GM18868 (cell line): Measurements from ENCODE around the gene KLHL20.
A peak's percentile ranks its signal among the peaks of the same experiment; 100 is the strongest.
"Not testable (repeated sequence)": the region's sequence is repeated elsewhere in the genome, so short reads cannot be mapped to it uniquely, and the experiment has no call there.

Experiments
- ATAC-seq: cut with Tn5 transposase; IDR thresholded peaks from one replicate; pipeline ENCODE4 v1.9.1; 2021; ENCODE audit warnings: mild to moderate bottlenecking, moderate library complexity; ENCODE audit not compliant: unreplicated experiment

Gene KLHL20

DNA sequence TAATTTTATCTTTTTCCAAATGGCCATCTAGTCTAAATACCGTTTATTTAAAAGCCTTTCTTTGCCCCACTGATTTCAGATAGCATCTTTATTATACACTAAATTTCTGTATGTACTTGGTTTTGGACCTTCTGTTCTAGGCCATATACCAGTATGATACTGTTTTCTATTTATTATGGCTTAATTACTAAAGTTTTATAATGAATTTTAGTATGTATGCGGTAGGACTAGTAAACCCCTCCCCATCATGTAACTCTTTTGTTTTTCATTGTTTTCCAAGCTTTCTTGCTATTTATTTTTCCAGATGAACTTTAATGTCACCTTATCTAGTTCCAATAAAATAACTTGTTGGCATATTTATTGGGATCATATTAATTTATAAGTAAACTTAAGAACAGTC lies 29.9 kb downstream of the KLHL20 start:
- no peak for ATAC-seq

DNA sequence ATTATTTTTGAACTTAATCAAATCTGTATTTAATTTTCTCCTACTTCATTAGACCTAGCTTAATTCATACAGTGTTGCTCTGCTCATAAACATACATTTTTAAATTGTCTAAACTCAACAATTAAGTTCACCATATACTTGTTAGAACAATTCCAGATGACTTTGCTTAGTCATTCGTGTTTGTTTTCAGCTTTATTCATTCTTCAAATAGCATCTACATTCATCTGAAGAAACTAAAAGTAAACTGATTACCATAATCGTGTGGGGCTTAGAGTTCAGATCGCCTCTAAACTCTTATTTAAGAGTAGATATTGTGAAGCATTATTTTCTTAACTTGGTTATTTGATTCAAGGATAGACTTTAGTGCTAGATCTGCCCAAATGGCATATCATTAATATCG lies 34.4 kb downstream of the KLHL20 start:
- ATAC-seq: no peak

DNA sequence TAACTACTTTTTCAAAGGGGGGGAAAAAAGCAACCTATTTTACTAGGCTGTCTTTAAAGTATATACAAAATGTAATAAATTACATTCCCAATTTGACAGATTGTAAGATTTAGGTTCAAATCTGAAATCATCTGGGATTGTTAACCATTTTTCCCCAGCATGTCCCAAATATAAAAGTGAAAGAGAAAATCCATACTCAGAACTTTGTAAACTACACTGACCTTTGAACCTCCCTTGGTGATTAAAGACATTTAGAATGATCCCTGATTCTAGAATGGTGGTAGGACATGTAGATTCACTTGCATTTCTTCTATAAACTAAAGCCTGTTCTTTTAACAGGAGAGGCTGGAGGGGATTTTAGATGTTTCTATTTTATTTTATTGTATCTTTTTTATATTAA lies 39.0 kb downstream of the KLHL20 start:
- no peak for ATAC-seq

DNA sequence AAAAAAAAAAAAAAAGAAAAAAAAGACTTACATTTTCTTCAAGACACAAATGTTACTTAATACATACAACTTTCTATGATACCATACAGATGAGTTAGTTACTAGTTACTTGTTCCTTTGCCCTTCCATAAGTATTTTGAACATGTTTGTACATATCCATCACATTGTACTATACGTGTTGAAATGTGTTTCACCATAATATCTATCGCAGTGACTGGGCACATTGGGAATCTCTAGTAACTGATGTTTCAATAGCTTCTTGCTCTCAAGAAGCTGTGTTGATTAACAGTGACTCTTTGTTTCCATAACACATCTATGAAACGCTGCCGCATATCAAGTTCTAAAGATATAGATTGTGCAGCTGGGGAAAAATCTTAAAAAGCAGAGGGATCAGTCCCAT lies 42.9 kb downstream of the KLHL20 start:
- no peak for ATAC-seq

DNA sequence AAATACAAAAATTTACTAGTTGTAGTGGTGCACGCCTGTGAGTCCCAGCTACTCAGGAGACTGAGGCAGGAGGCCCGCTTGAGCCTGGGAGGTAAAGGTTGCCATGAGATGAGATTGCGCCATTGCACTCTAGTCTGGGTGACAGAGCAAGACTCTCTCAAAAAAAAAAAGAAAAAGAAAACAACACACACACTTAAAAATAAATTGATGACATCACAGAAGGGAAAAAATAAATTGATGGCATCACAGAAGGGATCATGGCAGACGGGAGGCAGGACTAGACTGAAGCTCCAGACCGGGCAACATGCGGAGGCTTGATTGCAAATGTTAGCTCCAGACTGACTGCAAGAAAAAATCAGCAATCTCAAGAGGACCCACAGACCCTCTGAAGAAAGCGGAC lies 43.3 kb downstream of the KLHL20 start:
- no peak for ATAC-seq

DNA sequence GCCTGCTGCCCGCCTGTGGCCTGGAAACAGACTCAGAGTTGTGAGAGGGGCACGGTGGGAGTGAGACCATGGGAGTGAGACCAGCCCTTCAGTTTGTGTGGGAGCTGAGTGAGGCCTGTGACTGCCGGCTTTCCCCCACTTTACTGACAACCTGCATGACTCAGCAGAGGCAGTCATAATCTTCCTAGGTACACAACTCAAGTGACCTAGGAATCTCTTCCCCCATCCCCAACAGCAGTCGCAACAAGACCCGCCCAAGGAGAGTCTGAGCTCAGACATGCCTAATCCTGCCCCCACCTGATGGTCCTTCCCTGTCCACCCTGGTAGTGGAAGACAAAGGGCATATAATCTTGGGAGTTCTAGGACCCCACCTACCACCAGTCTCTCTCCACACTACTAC lies 44.2 kb downstream of the KLHL20 start:
- no peak for ATAC-seq

DNA sequence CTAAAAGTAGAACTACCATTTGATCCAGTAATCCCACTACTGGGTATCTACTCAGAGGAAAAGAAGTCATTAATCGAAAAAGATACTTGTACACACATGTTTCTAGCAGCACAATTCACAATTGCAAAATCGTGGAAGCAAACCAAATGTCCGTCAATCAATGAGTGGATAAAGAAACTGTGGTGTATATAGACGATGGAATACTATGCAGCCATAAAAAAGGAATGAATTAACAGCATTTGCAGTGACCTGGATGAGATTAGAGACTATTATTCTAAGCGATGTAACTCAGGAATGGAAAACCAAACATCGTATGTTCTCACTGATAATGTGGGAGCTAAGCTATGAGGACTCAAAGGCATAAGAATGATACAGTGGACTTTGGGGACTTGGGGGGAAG lies 49.5 kb downstream of the KLHL20 start:
- ATAC-seq: not testable (repeated sequence)

DNA sequence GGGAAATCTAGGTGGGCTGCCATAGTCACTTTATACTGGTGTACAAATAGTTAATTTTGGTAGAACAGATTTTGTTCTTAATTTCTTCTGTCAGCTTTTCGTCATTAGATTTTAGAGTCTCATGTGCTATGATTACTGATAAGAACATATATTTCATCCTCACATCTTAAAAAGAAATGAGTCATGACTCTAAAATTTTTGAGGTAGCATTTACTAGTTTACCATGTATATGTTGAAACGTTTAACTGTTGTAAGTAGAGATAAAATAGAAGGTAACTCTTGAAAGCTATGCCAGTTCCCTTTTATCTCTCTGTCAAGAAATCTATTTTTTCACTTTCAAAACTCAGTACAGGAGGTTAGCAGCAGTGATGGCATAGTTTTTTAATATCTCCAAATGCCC lies 53.4 kb downstream of the KLHL20 start:
- no peak for ATAC-seq

DNA sequence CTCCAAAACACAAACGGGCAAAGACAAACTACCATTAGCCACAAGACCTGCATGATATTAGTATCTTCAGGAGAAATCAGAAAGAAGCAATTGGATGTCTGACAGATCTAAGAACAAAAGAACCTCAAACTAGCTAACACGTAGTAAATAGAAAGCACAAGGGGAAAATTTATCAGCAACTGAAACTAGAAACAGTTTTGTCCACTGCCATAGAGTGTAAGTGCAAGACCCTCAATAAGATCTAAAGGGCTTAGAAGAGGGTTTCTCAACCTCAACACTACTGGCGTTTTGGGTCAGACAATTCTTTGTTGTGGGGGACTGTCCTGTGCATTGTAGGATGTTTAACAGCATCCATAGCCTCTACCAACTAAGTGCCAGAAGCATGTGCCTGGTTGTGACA lies 54.0 kb downstream of the KLHL20 start:
- no peak for ATAC-seq

DNA sequence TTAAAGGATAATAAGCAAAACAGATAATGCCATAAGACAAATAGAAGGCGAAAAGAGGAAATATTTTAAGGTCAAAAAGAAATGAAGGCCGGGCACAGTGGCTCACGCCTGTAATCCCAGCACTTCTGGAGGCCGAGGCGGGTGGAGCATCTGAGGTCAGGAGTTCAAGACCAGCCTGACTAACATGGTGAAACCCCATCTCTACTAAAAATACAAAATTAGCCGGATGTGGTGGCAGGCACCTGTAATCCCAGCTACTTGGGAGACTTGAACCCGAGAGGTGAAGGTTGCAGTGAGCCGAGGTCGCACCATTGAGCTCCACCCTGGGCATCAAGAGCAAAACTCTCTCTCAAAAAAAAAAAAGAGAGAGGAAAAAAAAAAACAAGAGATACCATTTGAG lies 55.5 kb downstream of the KLHL20 start:
- ATAC-seq: not testable (repeated sequence)

DNA sequence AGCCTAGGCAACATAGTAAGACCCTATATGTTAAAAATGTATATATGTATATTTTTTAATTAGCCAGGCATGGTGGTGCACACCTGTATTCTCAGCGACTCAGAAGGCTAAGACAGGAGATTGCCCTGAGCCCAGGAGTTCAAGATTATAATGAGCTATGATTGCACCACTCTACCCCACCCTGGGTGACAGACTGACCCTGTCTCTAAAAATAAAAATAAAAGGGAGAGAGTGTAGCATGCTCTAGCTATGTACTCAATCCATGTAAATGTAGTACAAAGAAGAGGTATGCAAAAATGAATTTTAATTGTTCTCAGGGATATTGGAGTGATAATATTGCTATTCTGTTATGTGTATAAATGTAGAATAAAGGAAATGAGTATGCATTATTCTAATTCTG lies 56.8 kb downstream of the KLHL20 start:
- no peak for ATAC-seq

DNA sequence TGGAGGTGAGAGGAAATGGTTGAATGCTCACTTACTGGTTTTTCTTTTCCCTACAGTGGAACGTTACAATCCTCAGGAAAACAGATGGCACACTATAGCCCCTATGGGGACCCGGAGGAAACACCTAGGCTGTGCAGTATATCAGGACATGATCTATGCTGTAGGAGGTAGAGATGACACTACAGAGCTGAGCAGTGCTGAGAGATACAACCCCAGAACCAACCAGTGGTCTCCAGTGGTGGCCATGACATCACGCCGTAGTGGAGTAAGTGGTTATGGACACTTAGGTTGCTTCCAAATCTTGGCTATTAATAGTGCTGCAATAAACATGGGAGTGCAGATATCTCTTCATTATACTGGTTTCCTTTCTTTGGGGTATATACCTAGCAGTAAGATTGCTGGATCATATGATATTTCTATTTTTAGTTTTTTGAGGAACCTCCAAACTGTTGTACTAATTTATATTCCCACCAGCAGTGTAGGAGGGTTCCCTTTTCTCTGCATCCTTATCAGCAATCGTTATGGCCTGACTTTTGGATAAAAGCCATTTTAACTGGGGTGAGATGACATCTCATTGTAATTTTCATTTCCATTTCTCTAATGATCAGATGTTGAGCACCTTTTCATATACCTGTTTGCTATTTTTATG lies 60.9 kb downstream of the KLHL20 start:
- ATAC-seq: no peak

DNA sequence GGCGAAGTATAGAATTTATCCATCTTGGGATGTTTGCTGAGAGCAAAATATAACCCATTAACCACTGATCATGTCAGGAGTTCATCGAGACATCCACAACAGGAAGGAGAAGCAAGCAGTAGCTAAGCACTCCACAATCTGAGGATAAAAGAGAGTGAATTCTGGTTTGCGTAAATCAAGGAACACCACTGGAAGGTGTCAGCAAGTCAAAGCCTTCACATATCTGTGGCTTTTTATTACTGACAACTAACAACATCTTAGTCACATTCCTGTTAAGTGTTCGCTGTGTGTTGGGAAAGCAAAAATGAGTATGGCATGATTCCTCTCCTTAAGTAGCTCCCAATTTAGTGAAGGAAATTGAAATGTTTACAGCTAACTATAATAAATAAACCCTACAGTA lies 65.2 kb downstream of the KLHL20 start:
- no peak for ATAC-seq

DNA sequence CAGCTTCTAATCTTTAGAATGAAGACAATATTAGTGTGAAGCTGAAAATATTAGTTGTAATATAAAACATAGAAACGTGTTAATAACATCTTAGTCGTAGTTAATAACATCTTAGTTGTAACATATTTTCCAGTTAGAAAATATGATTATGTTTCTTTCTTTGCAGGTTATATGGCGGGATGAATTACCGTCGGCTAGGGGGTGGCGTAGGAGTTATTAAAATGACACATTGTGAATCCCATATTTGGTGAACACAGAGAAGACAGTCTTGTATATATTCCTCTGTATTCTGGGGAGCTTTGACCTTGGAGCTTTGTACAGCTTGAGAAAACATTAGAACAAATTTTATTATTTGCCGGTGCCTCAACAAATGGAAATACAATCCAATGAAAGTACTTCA lies 70.2 kb downstream of the KLHL20 start:
- ATAC-seq: no peak

DNA sequence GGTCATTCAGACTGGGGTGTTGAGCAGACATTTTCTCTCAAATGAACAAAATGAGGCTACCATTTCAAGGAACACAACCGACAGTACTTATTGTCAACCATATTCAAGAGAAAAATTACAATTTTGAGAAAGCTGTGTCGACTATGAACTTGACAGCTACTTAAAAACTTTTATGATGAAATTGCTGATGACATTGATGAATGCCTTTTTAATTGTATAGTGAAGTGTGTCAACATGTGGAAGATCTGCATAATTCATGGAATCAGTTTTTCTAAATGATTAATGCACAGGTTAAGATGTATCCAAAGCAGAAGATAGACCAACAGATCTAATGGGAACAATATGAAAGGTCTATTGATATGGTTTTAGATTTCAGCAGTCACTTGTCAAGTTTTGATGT lies 75.1 kb downstream of the KLHL20 start:
- no peak for ATAC-seq

DNA sequence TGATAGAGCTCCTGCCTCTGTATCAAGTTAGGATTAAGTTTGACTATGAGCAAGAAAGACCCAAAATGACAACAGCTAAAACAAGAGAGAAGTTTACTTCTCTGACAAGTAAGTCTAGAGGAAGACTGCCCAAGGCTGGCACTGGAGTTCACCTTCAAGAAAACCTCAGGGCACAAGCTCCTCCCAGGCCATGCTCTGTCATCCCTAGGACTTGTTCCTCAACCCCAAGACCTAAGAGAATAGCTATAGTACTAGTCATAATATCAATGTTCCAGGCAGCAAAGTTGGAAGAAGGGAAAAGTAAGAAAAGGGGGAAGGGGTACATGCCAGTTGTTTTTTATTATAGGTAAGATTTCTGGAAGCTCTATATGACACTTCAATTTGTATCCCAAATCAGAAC lies 83.3 kb downstream of the KLHL20 start:
- ATAC-seq: no peak

DNA sequence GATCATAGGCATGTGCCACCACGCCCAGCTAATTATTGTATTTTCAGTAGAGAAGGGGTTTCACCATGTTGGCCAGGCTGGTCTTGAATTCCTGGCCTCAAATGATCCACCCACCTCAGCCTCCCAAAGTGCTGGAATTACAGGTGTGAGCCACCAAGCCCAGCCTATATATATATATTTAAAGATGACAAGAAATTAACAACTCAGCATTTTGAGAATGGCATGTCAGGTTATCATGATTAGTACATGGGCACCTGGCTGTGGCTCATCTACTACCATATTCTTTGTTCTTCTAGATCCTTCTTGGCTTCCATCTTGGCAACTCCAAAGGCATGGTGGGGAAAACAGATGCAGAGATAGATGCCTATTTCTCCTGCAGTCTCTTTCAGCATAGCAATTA lies 85.2 kb downstream of the KLHL20 start:
- not testable (repeated sequence) for ATAC-seq

DNA sequence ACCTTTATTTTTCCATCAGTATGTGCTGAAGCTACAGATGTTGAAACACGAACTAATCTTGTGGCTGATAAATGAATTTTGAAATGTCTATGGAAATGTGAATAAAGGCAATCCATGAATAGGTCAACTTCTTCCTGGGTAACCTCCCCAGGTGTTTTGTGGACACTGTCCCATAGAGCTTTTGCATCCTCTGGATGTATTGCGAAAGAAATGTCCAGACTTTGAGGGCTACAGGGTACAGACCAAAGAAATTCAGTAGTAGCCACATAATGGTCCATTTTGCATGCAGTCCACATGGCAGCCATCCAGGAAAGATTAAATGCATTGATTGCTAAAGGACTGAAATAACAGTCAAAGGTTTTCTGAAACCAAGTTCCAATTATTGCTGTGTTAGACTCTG lies 88.2 kb downstream of the KLHL20 start:
- ATAC-seq: no peak

DNA sequence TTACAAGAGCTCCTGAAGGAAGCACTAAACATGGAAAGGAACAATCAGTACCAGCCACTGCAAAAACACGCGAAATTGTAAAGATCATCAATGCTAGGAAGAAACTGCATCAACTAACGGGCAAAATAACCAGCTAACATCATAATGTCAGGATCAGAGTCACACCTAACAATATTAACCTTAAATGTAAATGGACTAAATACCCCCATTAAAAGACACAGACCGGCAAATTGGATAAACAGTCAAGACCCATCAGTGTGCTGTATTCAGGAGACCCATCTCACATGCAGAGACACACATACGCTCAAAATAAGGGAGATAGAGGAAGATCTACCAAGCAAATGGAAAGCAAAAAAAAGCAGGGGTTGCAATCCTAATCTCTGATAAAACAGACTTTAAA lies 98.9 kb downstream of the KLHL20 start:
- ATAC-seq: not testable (repeated sequence)

DNA sequence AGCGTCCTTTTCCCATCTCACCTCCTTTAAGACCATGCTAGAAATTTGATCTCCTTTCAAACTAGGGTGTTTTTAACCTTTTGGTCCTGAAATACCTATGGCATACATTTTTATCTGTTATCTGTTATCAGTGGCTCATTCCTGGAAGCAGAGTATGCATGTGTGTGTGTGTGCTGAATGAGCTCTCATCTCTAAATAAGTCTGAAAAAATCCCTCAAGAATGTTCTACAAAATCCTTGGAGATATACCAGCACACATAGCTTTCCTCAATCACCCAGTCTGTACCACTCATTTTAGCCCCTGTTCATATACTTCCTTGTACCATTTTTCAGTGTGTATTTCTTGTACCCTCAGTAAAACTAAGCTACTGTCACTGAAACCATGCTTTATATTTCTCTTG lies 103.7 kb downstream of the KLHL20 start:
- no peak for ATAC-seq

DNA sequence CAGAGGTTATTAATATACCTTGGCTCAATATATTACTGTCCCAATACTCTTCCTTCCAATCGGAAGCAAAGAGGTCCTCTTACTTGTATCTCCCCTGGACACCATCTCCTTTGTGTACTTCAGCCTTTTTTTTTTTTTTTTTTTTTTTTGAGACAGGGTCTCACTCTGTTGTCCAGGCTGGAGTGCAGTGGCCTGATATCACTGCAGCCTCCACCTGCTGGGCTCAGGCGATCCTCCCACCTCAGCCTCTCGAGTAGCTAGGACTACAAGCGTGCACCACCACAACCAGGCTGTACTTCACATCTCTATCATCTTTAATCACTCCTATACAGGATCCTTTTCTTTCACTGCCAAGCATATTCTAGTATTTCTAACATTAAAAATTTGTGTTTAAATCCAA lies 106.9 kb downstream of the KLHL20 start:
- no peak for ATAC-seq

DNA sequence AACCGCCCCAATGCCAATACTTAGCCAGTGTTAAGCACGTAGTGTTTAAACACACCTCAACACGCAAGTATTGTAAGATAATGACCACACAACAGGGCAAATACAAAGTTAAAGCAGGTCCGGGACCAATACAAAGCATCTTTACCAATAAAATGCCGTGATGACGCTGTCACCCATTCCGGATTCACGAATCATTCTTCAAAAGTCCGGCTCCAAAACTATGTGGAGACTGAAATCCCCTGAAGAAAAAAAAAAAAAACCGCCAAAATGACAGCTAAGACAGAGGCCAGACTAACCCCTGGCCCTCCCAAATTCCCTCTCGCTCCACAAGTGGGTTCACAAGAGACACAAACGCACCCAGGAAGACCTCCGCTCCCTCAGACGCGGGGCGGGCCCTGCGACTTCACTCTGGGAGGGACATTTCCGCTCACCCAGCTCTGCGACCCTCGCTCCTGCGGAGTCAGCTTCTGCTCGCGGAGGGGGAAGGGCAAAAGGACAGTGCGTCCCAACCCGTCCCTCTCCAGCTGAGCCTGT lies 109.1 kb downstream of the KLHL20 start:
- peak; percentile 35 for ATAC-seq
